CMK (cell line): ENCODE results near the gene UPK3A.

Source experiments
- DNase-seq: peaks from one replicate; pipeline ENCODE4 v3.0.0-alpha.2; 2010; ENCODE audit warnings: low read depth

UPK3A gene

DNA sequence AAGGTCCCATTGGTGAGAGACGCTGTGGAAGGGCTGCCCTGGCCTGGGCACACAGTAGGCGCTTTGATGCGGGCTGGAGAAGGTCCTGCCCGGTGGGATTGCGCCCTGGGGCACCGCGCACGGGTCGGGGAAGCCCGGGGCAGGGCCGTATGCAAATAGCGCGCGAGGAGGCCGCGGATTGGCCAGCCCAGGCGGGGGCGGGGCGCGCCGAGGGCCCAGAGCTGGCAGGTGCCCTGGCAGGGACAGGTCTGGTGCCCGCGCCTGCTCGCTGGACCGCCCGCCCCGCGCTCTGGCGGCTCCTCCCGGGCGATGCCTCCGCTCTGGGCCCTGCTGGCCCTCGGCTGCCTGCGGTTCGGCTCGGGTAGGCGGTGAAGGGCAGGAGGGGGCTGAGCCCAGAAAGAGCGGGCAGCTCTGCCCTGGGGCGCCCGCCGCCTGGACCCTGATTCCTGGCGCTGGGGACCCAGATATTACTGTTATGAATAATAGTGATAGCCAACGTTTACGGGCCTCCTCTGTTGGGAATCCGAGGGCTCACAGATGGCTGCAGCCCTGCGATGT, at the start of gene UPK3A:
UPK3A (plus strand) TSS at position 245 of the 558 bp plus-strand sequence; CDS start at position 310, 65 bp downstream.
- no peak for DNase-seq

DNA sequence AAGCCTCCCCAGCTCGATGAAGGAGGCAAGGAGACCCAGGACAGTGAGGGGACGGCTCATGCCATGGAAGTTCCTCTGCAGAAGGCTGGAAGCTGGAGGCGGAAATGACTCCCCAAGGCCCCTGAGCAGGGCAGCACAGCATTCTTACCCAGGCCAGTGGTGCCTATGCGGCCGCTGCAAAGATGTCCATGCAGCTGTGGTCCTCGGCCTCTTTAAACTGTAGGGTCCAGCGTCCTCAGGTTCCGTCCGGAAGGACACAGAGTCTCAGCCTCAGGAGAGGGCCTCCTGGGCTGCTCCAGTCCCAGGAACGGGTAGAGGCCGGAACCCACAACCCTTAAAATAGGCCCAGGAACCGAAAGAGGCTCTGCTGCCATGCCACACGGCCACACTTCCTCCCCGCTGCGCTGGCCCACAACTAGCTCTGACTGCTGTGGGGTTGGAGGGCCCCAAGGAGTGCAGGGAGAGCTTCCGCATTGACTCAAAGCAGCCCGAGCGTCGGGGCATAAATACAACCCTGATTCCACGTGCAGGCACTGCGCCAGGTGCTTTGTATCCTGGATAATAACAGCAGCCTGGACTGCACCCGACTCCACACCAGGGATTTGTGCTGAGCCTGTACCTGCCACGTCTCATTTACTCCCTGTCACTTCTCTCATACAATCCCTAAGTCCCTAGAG, 49.5 kb upstream of the UPK3A start:
- no peak for DNase-seq

DNA sequence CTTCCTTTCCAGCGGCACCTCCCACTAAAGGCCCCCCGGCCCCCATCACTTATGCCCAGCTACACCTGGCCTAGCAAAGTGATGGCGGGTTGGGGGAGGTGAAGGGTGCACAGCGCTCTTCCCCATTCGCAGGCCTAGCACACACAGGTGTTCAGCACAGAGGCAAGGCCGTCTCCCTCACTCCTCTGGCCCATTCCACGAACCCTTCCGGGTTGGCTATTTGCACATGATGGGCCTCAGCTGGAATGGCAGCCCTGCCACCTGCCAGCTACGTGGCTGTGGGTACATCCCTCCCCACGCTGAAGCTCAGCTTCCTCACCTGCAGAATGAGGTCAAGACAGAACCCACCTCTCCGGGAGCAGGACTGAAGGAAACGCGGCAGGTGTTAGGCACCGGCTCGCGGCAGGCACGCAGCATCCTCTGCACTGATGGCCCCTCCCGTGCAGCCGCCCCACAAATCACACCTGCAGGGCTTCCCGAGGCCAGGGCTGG, 48.9 kb upstream of the UPK3A start:
- no peak for DNase-seq

DNA sequence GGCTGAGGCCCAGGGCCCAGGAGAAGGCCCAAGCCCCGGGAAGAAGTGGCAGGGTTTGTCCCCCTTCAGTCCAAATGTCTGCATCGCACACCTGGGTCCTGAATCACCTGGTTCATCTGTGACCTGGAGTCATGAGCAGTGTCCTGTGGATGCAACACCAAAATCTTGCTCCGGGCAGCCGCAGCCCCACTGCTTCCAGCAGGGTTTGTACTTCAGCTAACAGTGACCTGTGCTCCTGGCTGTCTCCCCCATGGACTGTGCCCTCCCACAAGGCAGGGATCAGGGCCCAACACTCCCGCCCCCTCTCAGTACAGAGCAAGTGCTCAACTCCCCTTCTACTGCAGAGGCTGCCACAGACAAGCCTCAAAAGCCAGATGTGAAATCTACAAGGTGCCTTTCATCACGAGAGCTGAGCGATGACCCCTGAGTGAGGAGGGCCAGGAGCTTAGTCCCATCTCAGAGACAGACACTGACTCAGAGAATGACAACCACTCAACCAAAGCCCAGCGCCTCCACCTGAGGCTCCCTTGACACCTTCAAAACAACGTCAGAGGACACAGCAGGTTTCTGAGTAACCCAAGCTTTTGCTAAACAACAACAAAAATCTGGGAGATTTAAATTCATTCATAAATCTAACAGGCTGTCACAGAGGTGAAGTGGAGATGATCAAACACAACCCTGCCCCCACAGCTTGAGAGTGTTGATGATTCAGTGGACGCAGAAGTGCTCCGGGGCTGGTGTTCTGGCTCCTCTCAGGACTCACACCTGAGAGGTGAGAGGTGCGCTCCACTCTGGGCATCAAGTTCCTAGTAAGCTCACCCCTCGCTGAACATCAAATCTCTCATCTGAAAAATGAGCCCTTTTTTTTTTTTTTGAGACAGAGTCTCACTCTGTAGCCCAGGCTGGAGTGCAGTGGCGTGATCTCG, 47.4 kb upstream of the UPK3A start:
- DNase-seq: no peak

DNA sequence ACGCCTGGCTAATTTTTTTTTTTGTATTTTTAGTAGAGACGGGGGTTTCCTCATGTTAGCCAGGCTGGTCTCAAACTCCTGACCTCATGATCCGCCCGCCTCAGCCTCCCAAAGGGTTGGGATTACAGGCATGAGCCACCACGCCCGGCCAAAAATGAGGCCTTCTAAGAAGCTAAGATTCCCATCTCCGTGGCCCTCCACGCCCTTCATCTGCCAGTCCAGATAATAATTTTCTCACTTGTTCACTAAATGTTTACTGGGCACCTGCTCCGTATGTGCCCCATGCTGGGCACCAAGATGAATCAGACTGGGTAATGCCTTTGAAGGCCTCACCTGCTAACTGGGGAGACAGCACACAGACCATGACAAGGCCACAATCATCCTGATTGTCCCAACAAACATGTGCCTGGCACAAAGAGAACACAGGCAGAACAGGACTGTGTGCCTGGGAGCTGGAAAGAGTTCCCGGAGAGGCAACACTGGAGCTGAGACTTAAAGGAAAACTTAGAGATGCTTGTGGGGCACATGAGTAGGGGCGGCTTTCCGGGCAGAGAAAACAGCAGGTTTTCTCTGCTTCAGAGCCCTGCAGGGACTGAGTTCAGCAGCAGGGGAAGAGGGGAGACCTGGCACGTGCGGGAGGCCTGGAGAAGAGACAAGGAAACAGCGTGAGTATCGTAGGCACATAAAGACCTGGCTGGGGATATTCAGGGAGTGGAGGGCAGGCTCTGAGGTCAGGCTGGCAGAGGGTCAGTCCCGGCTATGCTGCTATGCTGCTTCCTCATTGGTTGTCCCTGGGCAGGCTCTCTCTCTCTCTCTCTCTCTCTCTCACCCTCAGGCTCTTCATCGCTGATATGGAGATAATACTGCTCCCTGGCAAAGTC, 46.4 kb upstream of the UPK3A start:
- no peak for DNase-seq

DNA sequence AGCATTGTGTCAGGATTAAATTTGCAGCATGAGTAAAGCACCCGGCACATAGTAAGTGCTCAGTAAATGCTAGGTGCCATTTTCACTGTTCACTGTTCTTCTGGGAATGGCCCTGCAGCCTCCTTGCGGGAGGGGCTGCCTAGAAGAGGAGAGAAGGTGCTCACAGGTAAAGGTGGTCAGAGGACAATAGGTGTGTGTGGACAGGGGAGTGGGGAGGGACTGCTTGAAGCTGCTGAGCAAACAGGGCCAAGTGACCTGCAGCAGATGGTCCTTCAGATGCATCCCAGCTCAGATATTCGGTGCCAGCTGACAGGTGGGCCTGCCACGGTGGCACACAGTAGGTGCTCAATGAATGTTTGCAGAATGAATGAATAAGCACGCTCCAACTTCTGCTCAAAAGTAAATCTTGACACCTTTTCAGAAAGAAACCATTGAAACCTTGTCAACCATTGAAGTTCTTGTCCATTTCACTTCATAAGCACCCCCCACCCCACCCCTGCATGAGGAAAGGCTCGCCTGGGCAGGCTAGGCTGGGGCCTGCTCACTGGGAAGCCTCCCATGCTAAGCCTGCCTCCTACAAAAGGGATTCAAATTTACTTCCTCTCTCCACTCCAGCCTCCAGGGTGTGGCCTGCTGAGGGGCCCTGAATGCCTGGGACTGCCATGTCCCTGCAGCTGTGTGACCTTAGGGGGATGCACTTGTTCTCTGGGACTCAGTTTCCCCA, 45.6 kb upstream of the UPK3A start:
- DNase-seq: no peak

DNA sequence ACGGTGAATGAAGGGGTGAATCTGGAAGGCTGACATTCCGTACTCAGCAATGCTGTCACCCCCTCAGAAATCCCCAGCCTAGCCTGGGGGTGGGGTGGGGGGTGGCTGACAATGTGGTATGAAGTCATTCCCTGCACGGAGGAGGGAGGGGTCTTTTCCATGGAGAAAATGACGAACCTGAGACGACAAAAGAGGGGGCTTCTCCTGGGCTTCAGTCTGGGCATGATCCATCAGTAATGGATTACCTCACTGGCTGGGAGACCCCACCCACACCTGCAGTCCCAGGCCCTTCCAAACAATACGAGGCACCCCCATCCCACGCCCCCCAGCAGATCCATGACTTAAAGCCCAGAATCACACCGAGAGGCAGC, 45.1 kb upstream of the UPK3A start:
- no peak for DNase-seq

DNA sequence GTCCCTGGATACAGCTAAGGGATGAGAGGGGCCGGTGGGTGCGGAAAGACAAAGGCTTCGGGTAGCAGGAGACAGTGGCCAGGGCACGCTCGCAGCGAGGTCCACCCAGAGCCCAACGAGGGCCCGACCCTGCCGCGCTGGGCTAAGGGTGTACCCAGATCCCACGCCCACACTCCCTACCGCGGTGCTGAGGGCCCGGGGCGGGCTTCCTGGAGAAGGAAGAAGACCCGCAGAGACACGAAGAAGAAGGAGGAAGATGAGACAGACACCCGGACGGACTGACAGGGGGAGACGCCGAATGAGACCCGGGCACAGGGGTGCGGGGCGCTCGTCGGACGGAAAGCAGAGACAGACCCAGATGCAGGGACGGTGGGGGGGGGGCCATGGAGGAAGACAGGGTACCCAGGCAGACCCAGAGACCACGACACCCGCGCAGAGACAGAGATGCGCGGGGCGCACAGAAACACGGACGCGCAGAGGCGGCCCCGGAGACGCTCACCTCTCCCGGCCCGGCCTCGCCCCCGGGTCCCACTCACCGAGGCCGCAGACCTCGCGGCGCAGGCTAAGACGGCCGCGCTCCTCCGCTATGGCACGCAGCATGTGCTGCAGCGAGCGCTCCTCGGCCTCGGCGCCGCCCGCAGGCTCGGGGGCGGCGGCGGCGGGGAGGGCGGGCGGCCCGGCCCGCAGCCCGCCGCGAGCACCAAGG, 44.5 kb upstream of the UPK3A start:
- no peak for DNase-seq

DNA sequence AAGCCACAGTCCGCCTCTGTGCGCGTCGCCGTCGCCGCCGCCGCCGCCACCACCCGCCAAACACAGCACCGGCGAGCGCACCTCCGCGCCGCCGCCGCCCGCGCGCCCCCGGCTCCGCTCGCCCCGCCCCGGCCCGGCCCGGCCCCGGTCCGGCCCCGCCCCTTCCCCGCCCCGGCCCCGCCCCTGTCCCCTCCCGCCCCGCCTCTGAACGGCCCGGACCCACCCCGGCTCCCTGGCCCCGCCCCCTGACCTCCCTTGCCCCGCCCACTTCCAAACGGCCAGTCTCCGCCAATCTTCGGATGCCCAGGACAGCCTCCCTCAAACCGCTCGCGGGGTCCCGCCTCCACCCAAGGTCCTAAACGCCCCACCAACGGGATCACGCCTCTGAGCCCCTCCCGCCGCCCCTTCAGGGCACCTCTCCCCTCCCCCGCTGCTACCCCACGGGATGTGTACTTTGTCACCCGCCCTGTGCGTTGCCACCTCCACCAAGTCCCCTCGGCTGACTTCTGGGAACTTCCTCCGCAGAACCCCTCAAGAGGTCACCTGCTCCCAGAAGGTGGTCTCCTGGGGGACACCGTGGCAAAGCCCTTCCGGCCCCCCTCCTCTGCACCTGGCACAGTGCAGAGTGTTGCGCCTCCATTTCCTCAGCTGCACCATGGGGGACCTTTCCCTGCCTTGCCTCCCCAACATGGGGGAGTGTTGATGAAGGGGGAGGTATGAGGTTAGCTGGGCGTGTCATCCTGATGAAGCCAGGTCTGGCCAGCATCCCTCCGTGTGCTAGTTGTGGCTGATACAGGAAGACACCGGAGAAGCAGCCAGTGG, 43.7 kb upstream of the UPK3A start, which contains the start of gene KIAA0930:
KIAA0930 (minus strand) TSS at position 85 of the 822 bp plus-strand sequence. CDS start 191 bp downstream, outside the sequence.
- DNase-seq: peak; percentile 55

DNA sequence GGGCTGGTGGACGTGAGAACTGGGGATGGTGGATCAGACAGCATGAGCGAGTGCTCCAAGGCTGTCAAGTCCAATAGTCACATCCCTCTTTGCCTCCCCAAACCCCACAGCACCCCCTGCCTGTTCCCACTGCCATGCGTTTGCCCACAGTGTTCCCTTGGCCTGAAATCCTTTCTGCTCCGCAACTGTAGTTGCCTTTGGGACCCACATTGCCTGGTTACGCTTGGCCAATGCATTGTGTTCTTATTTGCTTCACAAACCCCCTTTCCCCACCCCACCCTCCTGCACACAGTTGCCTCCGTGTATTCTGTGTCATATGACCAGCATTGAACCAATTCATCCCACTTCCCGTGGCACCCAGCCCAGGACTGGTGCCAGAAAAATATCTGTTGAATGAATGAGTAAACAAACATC, 42.0 kb upstream of the UPK3A start:
- no peak for DNase-seq

DNA sequence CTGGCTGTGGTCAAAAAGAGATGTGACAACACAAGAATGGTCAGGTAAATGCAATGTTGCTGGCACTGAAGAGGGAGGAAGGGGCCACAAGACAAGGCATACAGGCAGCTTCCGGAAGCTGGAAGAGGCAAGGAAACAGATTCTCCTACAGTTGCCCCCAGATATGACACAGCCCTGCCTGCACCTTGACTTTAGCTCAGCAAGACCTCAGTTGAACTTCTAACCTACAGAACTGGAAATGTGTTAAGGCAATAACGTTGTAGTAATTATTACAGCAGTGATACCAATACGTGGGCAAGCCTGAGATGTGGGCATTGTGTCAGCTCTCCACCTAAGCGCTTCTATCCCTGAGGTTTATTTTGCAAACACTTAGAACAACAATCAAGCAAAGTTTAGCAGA, 39.8 kb upstream of the UPK3A start:
- DNase-seq: no peak

DNA sequence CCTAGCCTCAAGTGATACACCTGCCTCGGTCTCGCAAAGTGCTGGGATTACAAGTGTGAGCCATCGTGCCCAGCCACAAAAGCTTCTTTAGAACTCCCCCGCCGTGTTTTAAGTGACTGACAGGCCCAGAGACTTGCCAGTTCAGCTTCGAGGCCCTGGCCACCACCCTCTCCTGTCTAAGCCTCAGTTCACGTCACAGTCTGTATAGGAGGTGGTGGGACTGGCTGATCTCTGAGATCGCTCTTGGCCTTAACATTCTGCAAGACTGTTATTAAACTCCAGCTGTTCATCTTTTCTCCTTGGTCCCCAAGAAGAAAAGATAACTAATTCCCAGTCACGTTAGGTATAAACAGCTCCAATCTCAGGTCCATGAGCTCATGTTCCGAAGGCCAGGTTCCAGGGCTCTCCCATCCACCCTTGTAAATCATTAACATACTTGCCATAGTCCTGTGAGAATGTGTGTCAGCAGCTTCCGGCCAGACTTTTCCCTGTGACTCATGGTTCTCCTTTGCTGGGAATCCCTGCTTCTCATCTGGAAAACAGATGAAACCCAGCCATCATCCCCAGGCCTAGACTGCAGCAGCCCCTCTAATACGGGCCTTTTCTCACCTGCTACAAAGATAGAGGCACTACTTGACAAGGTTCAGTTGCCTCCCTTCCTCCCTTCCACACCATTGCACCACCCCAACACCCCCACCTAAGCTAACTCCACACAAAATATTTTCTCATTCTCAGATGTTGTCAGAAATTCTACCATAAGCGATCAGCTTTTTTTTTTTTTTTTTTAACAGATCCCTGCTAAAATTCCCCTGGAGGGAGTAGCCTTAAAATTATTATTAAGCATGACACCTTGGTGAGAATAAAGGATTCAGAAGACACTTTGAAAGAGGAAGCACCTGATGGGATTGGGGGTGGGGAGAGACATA, 38.4 kb upstream of the UPK3A start:
- DNase-seq: no peak

DNA sequence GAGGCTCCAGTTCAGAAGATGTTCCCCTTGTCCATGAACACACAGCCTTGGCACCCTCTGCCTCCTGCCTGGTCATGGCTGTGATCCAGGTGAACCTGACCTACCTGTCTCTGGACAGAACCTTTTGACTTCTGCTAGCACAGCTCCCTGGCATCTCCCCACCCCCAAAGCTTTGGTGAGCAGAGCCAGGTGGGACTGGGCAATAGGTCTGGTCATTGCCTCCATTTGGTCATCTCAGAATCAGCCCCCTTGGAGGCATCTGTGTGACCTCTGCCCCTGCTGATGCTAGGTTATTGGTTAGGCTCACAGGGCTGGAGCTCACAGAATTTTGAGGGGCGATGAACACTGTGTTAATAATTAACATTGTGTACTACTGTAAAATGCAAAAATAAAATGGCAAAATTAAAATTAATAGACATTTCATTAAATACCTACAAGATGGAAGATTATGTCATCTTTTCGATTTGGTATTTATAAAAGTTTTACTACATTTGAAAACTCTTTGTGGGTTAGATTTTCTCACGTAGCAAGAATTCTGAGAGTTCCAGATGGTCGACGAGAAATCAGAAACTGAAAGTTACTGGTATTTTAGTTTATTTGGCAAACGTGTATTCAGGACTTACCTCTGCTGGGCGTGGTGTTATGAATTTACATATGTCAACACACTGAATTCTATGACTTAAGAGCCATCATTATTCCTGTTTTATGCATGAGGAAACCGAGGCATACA, 35.8 kb upstream of the UPK3A start:
- no peak for DNase-seq

DNA sequence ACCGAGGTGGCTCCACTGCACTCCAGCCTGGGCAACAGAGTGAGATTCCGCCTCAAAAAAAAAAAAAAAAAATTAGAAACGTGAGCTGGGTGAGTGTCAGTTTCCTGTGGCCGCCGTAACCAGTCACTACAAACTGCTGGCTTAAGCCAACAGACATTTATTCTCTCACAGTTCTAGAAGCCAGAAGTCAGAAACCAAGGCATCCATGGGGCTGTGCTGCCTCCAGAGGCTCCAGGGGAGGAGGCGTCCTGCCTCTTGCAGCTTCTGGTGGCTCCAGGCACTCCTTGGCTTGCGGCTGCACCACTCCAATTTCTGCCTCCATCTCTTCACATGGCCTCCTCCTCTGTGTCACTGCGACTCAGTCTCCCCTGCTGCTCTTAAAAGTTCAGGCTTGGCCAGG, 32.9 kb upstream of the UPK3A start:
- no peak for DNase-seq

DNA sequence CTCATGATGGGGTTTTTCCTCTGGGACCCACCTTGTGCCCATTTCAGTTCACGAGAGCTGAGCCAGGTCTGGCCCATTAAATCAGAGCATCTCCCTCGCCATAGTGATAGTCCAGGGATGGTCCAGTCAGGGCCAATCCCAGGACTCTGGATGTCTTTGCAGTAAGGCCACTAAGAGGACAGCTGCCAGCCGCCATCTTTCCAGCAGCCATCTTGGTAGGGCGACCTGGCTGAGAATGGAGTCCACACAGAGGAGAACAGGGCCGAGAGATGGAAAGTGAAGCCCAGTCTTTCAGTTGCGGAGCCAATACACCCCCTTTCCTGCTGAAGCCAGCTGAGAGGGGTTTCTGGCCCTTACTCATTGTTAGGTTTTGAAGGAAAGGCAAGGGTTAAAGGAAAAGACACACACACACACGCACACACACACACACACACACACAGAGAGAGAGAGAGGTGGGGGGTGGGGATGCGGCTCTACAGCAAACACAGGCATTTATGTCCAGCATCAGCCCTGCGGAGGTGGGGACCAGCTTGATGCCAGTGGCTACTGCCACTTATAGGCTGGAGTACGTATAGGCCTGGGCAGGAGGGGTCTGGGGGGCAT, 31.6 kb upstream of the UPK3A start:
- no peak for DNase-seq

DNA sequence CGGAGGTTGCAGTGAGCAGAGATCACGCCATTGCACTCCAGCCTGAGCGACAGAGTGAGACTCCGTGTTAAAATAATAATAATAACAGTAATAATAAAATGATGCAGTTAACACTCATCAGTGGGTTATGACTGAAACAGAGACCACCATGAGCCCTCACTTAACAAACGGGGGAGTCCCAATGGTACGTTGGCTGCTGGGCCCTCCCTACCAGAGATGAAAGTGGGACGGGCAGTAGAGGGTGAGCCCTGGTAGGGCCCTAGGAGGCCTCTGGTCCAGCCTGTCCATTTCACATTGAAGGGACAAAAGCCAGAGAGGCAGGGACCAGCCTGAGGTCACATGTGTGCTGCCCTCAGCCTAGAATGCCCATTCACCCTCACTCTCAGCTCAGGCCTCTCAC, 30.4 kb upstream of the UPK3A start:
- no peak for DNase-seq

DNA sequence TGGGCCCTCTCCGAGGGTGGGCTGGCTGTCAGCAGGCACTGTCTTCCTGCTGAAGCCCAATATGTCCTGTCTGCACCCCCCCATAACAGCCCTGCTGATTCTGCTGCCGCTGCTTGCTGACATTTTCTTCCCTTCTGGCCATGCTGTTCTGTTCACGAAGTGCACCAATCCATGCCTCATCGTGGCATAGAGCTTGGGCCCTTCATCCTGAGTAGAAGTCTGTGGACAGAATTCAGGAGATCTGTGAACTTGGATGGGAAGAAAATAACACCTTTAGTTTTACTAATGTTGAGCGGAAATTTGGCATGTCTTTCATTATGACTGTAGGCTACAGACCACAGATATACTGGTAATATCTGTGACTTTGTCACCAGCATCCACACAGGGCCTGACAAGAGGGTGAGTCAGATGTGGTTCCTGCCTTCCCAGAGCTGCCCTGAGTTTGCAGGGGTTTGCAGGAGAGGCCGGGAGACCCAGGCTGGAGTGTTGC, 29.9 kb upstream of the UPK3A start:
- no peak for DNase-seq
